MCF 10A (cell line): Measurements from ENCODE around the gene VILL. TPM values are rescaled to one million over a fixed set of nuclear protein-coding genes. Genes with fewer than 3 reads are reported as not detected.

Experiments used
- BruUV-seq: library from RNA; stranded (reverse); fragments of 400-500 nt; replicated peaks from 2 replicates; lab custom pipeline; 2021; lab: Mats Ljungman, UMichigan
- CTCF ChIA-PET: fragments of 300-600 bp; sonication (Branson Sonifier 250); formaldehyde crosslinking; extraction: SDS; loops from one replicate; lab custom pipeline; 2021; ENCODE audit warnings: antibody characterized with exemption, inconsistent platforms; lab: Yijun Ruan, JAX
- POLR2A ChIA-PET: fragments of 300-600, 350-650 bp; sonication (Branson Sonifier 250); formaldehyde crosslinking; extraction: SDS; loops from one replicate; lab custom pipeline; 2020; ENCODE audit warnings: antibody characterized with exemption, inconsistent platforms; lab: Yijun Ruan, JAX
- DNase-seq: peaks from one replicate; pipeline ENCODE4 v3.0.0-alpha.2; 2018; ENCODE audit not compliant: unreplicated experiment
- H3K27ac Mint-ChIP-seq: one replicate; pipeline ENCODE4 v1.8.0; 2022; ENCODE audit warnings: mild to moderate bottlenecking, low read depth, mixed read lengths; ENCODE audit not compliant: unreplicated experiment
- H3K27me3 Mint-ChIP-seq: one replicate; pipeline ENCODE4 v1.8.0; 2022; ENCODE audit warnings: mixed read lengths; ENCODE audit not compliant: insufficient read depth, unreplicated experiment
- H3K36me3 Mint-ChIP-seq: one replicate; pipeline ENCODE4 v1.8.0; 2022; ENCODE audit warnings: mild to moderate bottlenecking, moderate library complexity, mixed read lengths; ENCODE audit not compliant: insufficient read depth, unreplicated experiment
- H3K4me1 Mint-ChIP-seq: one replicate; pipeline ENCODE4 v1.8.0; 2022; ENCODE audit warnings: mixed read lengths; ENCODE audit not compliant: insufficient read depth, unreplicated experiment
- H3K4me3 Mint-ChIP-seq: one replicate; pipeline ENCODE4 v1.8.0; 2022; ENCODE audit warnings: mild to moderate bottlenecking, moderate library complexity, mixed read lengths; ENCODE audit not compliant: unreplicated experiment
- H3K9me3 Mint-ChIP-seq: one replicate; pipeline ENCODE4 v1.8.0; 2022; ENCODE audit warnings: mixed read lengths; ENCODE audit not compliant: unreplicated experiment
- intact Hi-C: fragments of 100-400 bp; cut with micrococcal nuclease; formaldehyde crosslinking; loops from 2 replicates; pipeline ENCODE4 v1.14.1; 2022
- total RNA-seq: library from RNA; stranded (reverse); gene quantifications from 2 replicates; pipeline ENCODE4 v1.2.3, GENCODE V29; 2022
- TF ChIP-seq, protein P1 (sequence below): fragments of 200-600 bp; IDR thresholded peaks from one replicate; pipeline ENCODE4 v1.8.0; 2022; ENCODE audit warnings: antibody characterized with exemption, mild to moderate bottlenecking; ENCODE audit not compliant: unreplicated experiment

The VILL gene
- total RNA-seq, 1 experiment from 2014 or later = not detected

DNA sequence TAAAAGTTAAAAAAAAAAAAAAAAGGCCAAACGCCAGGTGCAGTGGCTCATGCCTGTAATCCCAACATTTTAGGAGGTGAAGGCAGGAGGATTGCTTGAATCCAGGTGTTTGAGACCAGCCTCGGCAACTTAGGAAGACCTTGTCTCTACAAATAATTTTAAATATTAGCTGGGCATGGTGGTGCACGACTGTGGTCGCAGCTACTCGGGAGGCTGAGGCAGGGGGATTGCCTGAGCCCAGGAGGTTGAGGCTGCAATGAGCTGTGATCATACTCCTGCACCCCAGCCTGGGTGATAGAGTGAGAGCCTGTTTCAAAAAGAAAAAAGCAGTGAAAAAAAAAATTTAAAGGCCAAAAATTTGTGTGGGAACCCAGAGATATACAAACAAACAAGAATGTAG, 45.7 kb downstream of the VILL start:
- TF ChIP-seq, protein P1, sequence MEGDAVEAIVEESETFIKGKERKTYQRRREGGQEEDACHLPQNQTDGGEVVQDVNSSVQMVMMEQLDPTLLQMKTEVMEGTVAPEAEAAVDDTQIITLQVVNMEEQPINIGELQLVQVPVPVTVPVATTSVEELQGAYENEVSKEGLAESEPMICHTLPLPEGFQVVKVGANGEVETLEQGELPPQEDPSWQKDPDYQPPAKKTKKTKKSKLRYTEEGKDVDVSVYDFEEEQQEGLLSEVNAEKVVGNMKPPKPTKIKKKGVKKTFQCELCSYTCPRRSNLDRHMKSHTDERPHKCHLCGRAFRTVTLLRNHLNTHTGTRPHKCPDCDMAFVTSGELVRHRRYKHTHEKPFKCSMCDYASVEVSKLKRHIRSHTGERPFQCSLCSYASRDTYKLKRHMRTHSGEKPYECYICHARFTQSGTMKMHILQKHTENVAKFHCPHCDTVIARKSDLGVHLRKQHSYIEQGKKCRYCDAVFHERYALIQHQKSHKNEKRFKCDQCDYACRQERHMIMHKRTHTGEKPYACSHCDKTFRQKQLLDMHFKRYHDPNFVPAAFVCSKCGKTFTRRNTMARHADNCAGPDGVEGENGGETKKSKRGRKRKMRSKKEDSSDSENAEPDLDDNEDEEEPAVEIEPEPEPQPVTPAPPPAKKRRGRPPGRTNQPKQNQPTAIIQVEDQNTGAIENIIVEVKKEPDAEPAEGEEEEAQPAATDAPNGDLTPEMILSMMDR = no peak
- CTCF ChIA-PET = interaction anchor here (0.7 kb wide), 1 partner anchor 633 kb away, joined by 5 read pairs; no protein-coding TSS in a partner anchor
- Mint-ChIP-seq H3K4me3 (no peak overlapping the region), H3K36me3 (no peaks in the 10 kb centered on the region), H3K27ac (no peak overlapping the region), H3K9me3 (no peaks in the 10 kb centered on the region), H3K4me1 (peaks cover 12% of the 10 kb centered on the region), H3K27me3 (no peaks in the 10 kb centered on the region)
- intact Hi-C loops = no loop called here
- no peak for DNase-seq
- POLR2A ChIA-PET = interaction anchor here (0.7 kb wide), 1 partner anchor 9 kb away, joined by 3 read pairs; no protein-coding TSS in a partner anchor
- no TSS peak for BruUV-seq

GRCh38 chr3:38036906-38037305, 46.3 kb downstream of the VILL start:
- BruUV-seq = no TSS peak
- DNase-seq = no peak
- Mint-ChIP-seq H3K27me3 (no peaks in the 10 kb centered on the region), H3K4me1 (peaks cover 7% of the 10 kb centered on the region), H3K9me3 (no peaks in the 10 kb centered on the region), H3K36me3 (no peaks in the 10 kb centered on the region), H3K27ac (no peak overlapping the region), H3K4me3 (no peak overlapping the region)
- POLR2A ChIA-PET = interaction anchor here (0.7 kb wide), 1 partner anchor 10 kb away, joined by 3 read pairs; no protein-coding TSS in a partner anchor
- intact Hi-C loops = no loop called here
- TF ChIP-seq, protein P1 = no peak
- CTCF ChIA-PET = no interaction called here

- intact Hi-C loops = no loop called here
- BruUV-seq = no TSS peak
- H3K27me3 Mint-ChIP-seq = no peaks in the 10 kb centered on the region
- no peaks in the 10 kb centered on the region for H3K9me3 Mint-ChIP-seq
- DNase-seq = no peak
- ChIA-PET POLR2A (no interaction called here), CTCF (interaction anchor here (0.6 to 0.9 kb wide), 3 partner anchors 21 to 182 kb away, joined by 3 read pairs; no protein-coding TSS in a partner anchor)
- no peaks in the 10 kb centered on the region for H3K36me3 Mint-ChIP-seq
- peaks cover 3% of the 10 kb centered on the region for H3K4me1 Mint-ChIP-seq
- no peak overlapping the region for H3K4me3 Mint-ChIP-seq
- H3K27ac Mint-ChIP-seq = no peak overlapping the region
- TF ChIP-seq, protein P1 = no peak
Observed at GRCh38 chr3:38038447-38038911, 47.9 kb downstream of the VILL start.

- no peak within 1 kb of the TSS for H3K27ac Mint-ChIP-seq
- no peak within 1 kb of the TSS for H3K4me3 Mint-ChIP-seq
- no TSS peak for BruUV-seq
- H3K4me1 Mint-ChIP-seq = no peaks in the 10 kb centered on the region
- ChIA-PET POLR2A (no interaction called here), CTCF (interaction anchor here (0.6 to 0.9 kb wide), 3 partner anchors 22 to 183 kb away, joined by 3 read pairs; no protein-coding TSS in a partner anchor)
- TF ChIP-seq, protein P1 = no peak
- no peaks in the 10 kb centered on the region for H3K36me3 Mint-ChIP-seq
- no peaks in the 10 kb centered on the region for H3K9me3 Mint-ChIP-seq
- intact Hi-C loops = no loop called here
- DNase-seq = no peak
- no peaks in the 10 kb centered on the region for H3K27me3 Mint-ChIP-seq
Observed at GRCh38 chr3:38039101-38039898, 48.7 kb downstream of the VILL start, which contains the start of gene DLEC1. TSS of gene DLEC1 (plus strand) at chr3:38039208. CDS start at chr3:38039226, 18 bp downstream.
